Lower leg skin (tissue), 4 donors: ENCODE data around the gene MBOAT7. TPM values are rescaled to one million over a fixed set of nuclear protein-coding genes. Genes with fewer than 3 reads are reported as not detected.
A peak's percentile ranks its signal among the peaks of the same experiment; 100 is the strongest.
"Not testable (repeated sequence)": the region's sequence is repeated elsewhere in the genome, so short reads cannot be mapped to it uniquely, and the experiment has no call there.

ENCODE experiments used
- DNase-seq, 2 donors: peaks; one replicate each; pipeline ENCODE4 v3.0.0-alpha.2; 2019; ENCODE audit warnings: low spot score in 2 of 2
- H3K4me3 ChIP-seq: fragments of 200-600 bp; sonication (generic); 2 replicates; pipeline ENCODE4 v1.5.1; 2017; ENCODE audit warnings: mild to moderate bottlenecking, low read depth; ENCODE audit not compliant: poor library complexity, severe bottlenecking
- POLR2A ChIP-seq, 2 donors: fragments of 450-650 bp; IDR thresholded peaks; one replicate each; pipeline ENCODE4 v1.6.1; 2016 to 2017; ENCODE audit warnings: antibody characterized with exemption in 2 of 2, mild to moderate bottlenecking in 1 of 2, moderate library complexity in 1 of 2
- WGBS, 2 donors: methylation state at CpG; one replicate each; pipeline ENCODE4 v1.1.5; 2018; 5-methylcytosine and 5-hydroxymethylcytosine counted together
- intact Hi-C: fragments of 100-400 bp; cut with DNase I; formaldehyde crosslinking; loops from one replicate; pipeline ENCODE4 v1.15.0; 2023; ENCODE audit warnings: low total_unique reads
- total RNA-seq, 4 donors: library from RNA; depleted of rRNA; stranded (reverse); fragments of >200 nt; gene quantifications; one replicate each; pipeline ENCODE4 v1.1.0, GENCODE V29; 2016
- TF ChIP-seq, protein P1 (sequence below), 3 donors: fragments of 450-650 bp; IDR thresholded peaks; one replicate each; pipeline ENCODE4 v1.5.1; 2016; ENCODE audit warnings: antibody characterized with exemption in 3 of 3, mild to moderate bottlenecking in 3 of 3, moderate library complexity in 2 of 3

Gene MBOAT7
- total RNA-seq, 4 donors from 2014 or later, result 57.4 to 117 (median 62.2) TPM

DNA sequence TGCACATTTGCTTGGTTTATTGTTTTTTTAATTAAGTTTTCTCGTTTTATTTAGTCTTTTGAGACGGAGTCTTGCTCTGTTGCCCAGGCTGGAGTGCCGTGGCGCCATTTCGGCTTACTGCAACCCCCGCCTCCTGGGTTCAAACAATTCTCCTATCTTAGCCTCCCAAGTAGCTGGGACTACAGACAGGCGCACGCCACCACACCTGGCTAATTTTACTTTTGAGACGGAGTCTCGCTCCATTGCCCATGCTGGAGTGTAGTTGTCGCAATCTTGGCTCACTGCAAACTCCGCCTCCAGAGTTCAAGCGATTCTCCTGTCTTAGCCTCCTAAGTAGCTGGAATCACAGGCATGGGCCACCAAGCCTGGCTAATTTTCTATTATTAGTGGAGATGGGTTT lies 12.6 kb upstream of the MBOAT7 start:
- WGBS, 2 donors, result 72 to 82% methylated on average over 13 of the region's 13 CpGs
- no peak for DNase-seq
- TF ChIP-seq, protein P1, sequence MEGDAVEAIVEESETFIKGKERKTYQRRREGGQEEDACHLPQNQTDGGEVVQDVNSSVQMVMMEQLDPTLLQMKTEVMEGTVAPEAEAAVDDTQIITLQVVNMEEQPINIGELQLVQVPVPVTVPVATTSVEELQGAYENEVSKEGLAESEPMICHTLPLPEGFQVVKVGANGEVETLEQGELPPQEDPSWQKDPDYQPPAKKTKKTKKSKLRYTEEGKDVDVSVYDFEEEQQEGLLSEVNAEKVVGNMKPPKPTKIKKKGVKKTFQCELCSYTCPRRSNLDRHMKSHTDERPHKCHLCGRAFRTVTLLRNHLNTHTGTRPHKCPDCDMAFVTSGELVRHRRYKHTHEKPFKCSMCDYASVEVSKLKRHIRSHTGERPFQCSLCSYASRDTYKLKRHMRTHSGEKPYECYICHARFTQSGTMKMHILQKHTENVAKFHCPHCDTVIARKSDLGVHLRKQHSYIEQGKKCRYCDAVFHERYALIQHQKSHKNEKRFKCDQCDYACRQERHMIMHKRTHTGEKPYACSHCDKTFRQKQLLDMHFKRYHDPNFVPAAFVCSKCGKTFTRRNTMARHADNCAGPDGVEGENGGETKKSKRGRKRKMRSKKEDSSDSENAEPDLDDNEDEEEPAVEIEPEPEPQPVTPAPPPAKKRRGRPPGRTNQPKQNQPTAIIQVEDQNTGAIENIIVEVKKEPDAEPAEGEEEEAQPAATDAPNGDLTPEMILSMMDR (IDR thresholded peaks at IDR 0.05), result no peak
- TF ChIP-seq POLR2A (IDR thresholded peaks at IDR 0.05), result no peak
- intact Hi-C loops, result no loop called here
- no peak overlapping the region for H3K4me3 ChIP-seq

DNA sequence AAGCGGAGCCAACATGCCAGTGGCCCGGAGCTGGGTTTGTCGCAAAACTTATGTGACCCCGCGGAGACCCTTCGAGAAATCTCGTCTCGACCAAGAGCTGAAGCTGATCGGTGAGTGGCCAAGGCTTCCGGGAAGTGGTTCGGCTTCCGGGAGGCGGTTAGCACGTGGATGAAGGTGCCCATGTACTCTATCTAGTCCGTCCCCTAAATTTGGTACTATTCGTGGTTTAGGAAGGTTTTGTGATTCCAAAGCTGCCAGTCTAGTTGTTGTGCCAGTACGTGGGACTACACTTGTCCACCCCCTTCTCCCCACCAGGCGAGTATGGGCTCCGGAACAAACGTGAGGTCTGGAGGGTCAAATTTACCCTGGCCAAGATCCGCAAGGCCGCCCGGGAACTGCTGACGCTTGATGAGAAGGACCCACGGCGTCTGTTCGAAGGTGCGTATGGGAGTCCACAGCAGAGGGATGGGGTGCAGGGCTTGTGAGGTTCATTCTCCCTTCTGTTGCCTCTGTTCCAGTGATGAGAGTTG lies 11.9 kb upstream of the MBOAT7 start:
- intact Hi-C loops, result no loop called here
- TF ChIP-seq, protein P1 (IDR thresholded peaks at IDR 0.05), result no peak
- TF ChIP-seq POLR2A (IDR thresholded peaks at IDR 0.05), result no peak
- WGBS, 2 donors, result 2 to 4% methylated on average over 25 to 28 of the region's 28 CpGs
- H3K4me3 ChIP-seq, result peak overlapping the region; percentile 54
- DNase-seq, result no peak

DNA sequence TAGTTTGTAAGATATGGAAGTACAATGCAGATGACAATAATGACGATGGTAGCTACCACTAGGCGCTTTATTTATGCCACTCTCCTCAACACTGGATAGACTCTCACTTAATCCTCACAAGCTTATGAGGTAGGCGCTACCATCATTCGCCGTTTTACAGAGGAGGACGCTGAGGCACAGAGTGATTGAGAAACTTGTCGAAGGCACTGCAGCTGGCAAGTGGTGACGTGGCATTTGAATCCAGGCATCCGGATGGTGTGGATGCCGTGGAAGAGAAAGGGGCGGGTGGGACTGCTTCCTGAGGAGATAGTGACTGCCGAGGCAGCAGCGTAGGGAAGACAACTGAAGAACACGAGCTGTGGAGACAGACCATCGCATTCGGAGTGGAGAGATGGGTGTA lies 10.0 kb upstream of the MBOAT7 start:
- intact Hi-C loops, result no loop called here
- DNase-seq, result no peak
- no peak for TF ChIP-seq POLR2A (IDR thresholded peaks at IDR 0.05)
- TF ChIP-seq, protein P1 (IDR thresholded peaks at IDR 0.05), result no peak
- WGBS, 2 donors, result 93 to 94% methylated on average over 16 of the region's 16 CpGs
- H3K4me3 ChIP-seq, result no peak overlapping the region

DNA sequence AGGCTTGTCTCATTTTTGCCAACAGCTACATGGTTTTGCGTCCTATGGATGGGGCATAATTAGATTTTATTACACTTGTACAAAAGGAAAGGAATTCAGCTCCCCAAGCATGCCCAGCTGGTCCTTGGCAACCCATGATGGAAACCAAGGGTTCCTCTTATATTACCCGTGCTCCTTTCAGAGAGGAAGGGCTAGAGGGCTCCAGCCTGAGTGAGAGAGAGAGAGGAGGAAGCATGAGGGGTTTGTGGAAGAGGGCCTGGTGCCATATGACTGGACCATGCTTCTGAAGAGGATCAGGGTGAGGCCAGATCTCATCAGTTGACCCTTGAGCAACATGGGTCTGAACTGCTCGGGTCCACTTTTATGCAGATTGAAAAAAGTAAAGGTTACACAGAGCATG lies 7.7 kb upstream of the MBOAT7 start:
- intact Hi-C loops, result no loop called here
- no peak overlapping the region for H3K4me3 ChIP-seq
- TF ChIP-seq, protein P1 (IDR thresholded peaks at IDR 0.05), result no peak
- TF ChIP-seq POLR2A (IDR thresholded peaks at IDR 0.05), result no peak
- 58 to 74% methylated on average over 3 of the region's 3 CpGs for WGBS, 2 donors
- no peak for DNase-seq

DNA sequence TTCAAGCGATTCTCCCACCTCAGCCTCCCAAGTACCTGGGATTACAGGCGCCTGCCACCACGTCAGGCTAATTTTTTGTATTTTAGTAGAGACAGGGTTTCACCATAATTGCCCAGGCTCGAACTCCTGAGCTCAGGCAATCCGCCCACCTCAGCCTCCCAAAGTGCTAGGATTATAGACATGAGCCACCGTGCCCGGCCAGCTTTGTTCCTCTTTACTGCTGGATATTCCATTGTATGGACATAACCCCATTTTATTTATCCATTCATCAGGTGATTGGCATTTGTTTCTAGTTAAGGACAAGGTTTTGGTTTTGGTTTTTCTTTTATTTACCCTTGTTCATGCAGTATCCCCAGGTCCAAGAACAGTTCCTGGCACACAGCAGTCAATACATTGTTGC lies 7.2 kb upstream of the MBOAT7 start:
- TF ChIP-seq, protein P1 (IDR thresholded peaks at IDR 0.05), result no peak
- no peak for TF ChIP-seq POLR2A (IDR thresholded peaks at IDR 0.05)
- no peak for DNase-seq
- intact Hi-C loops, result no loop called here
- no peak overlapping the region for H3K4me3 ChIP-seq
- 87 to 96% methylated on average over 7 of the region's 7 CpGs for WGBS, 2 donors

DNA sequence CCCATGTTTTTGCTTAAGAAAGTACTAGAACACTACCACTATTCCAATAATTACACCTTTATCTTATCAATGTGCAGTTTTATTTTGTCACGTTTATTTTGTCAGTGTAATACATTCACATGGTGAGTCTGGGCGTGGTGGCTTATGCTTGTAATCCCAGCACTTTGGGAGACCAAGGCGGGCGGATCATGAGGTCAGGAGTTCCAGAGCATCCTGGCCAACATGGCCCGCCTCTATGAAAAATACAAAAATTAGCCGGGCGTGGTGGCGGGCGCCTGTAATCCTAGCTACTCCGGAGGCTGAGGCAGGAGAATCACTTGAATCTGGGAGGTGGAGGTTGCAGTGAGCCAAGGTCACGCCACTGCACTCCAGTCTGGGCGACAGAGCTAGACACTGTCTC lies 5.1 kb upstream of the MBOAT7 start:
- intact Hi-C loops, DNase-seq, H3K4me3 ChIP-seq: not testable (repeated sequence)
- WGBS, 2 donors, result 90 to 95% methylated on average over 12 of the region's 12 CpGs
